GM12878 (cell line): ENCODE measurements around the gene CAPN15. TPM values are rescaled to one million over a fixed set of nuclear protein-coding genes. Genes with fewer than 3 reads are reported as not detected.

Experiments used
- microRNA-seq: library from miRNA; unstranded; fragments of <30 nt; microRNA quantifications from one replicate; pipeline ENCODE4, GENCODE V29; 2018
- polyA plus RNA-seq, 11 experiments: library from polyadenylated mRNA; depleted of rRNA in 4 of 11; unstranded in 6 of 11; stranded (reverse) in 5 of 11; fragments of >200 nt; fragmentation: Nextera tagmentation in 4 of 11; fragmentation: Illumina TruSeq in 1 of 11; extraction: Ambion mirVana in 4 of 11; extraction: Trizol in 1 of 11; gene quantifications; 1 replicate in 1 of 11; 2 replicates in 10 of 11; pipeline versions ENCODE4 v1.2.1 to v1.2.3, GENCODE V29; 2011 to 2016; ENCODE audit warnings: inconsistent platforms in 2 of 11, missing spikeins in 2 of 11, low read depth in 1 of 11
- small RNA-seq: library from RNA; depleted of rRNA; stranded (forward); fragments of <200 nt; gene quantifications from one replicate; pipeline ENCODE3, GENCODE V24; 2014
- total RNA-seq, 4 experiments: library from RNA; depleted of rRNA in 3 of 4; stranded (reverse); fragments of >200 nt in 3 of 4; fragmentation: Illumina TruSeq in 1 of 4; extraction: Trizol in 1 of 4; gene quantifications; 2 replicates each; pipeline versions ENCODE4 v1.2.1 to v1.2.3, GENCODE V29; 2013 to 2021

CAPN15 gene
- total and polyA plus RNA-seq, 10 of the 15 experiments (the other 5 are each of a cell fraction or from before 2014, with no cell fraction given): 0.40 to 78.5 (median 8.3) TPM

Small RNAs within 50 kb of the gene (microRNA-seq; reads per million reads assigned to microRNA genes)
- gene MIR3176: 53.1 reads per million, percentile 68 among the genes with 10 or more reads in this experiment
- gene MIR5587: not detected

Small RNAs within 50 kb of the gene (small RNA-seq; reads per million reads assigned to genes)
- 41.1 reads per million, percentile 98 among the genes with 10 or more reads in this experiment for gene MIR3176
- 0.20 reads per million for gene MIR5587
- not detected for gene Z98883.1

Other genes starting within 250 kb of the CAPN15 start
Only the 7 nearest of the 28 such genes appear.
- 11.3 and 11.4 TPM in 2 replicates for gene RAB11FIP3, start 102.1 kb upstream of the CAPN15 start, total RNA-seq (2014; rRNA removed)
- 9.1 and 9.8 TPM in 2 replicates for gene RAB11FIP3, start 102.1 kb upstream of the CAPN15 start, total RNA-seq (2014; rRNA removed; fragmentation: Illumina TruSeq; extraction: Trizol)
- 25.6 and 27.3 TPM in 2 replicates for gene RAB11FIP3, start 102.1 kb upstream of the CAPN15 start, total RNA-seq (2021)
- 5.3 and 6.3 TPM in 2 replicates for gene RAB11FIP3, start 102.1 kb upstream of the CAPN15 start, polyA plus RNA-seq (2011; rRNA removed)
- 3.3 and 9.2 TPM in 2 replicates for gene RAB11FIP3, start 102.1 kb upstream of the CAPN15 start, polyA plus RNA-seq (2014; fragmentation: Illumina TruSeq; extraction: Trizol)
- gene RAB11FIP3, start 102.1 kb upstream of the CAPN15 start, polyA plus RNA-seq (2014; fragmentation: Nextera tagmentation; extraction: Ambion mirVana): 1 to 10 TPM; 1.2 to 1.3 TPM
- 17.1 and 22.4 TPM in 2 replicates for gene RAB11FIP3, start 102.1 kb upstream of the CAPN15 start, polyA plus RNA-seq (2014; rRNA removed)
- 1 to 10 TPM; 1.5 to 1.7 TPM for gene RAB11FIP3, start 102.1 kb upstream of the CAPN15 start, polyA plus RNA-seq (2016; fragmentation: Nextera tagmentation; extraction: Ambion mirVana)
- not detected in 2 replicates for gene PRR35, start 32.7 kb downstream of the CAPN15 start, total RNA-seq (2014; rRNA removed)
- not detected in 2 replicates for gene PRR35, start 32.7 kb downstream of the CAPN15 start, total RNA-seq (2014; rRNA removed; fragmentation: Illumina TruSeq; extraction: Trizol)
- gene PRR35, start 32.7 kb downstream of the CAPN15 start, total RNA-seq (2021): not detected in 2 replicates
- gene PRR35, start 32.7 kb downstream of the CAPN15 start, polyA plus RNA-seq (2011; rRNA removed): not detected in 2 replicates
- not detected in 2 replicates for gene PRR35, start 32.7 kb downstream of the CAPN15 start, polyA plus RNA-seq (2014; fragmentation: Illumina TruSeq; extraction: Trizol)
- gene PRR35, start 32.7 kb downstream of the CAPN15 start, polyA plus RNA-seq (2014; fragmentation: Nextera tagmentation; extraction: Ambion mirVana): not detected
- not detected in 2 replicates for gene PRR35, start 32.7 kb downstream of the CAPN15 start, polyA plus RNA-seq (2014; rRNA removed)
- not detected for gene PRR35, start 32.7 kb downstream of the CAPN15 start, polyA plus RNA-seq (2016; fragmentation: Nextera tagmentation; extraction: Ambion mirVana)
- 1.1 and 1.5 TPM in 2 replicates for gene NHLRC4, start 39.3 kb downstream of the CAPN15 start, total RNA-seq (2014; rRNA removed)
- gene NHLRC4, start 39.3 kb downstream of the CAPN15 start, total RNA-seq (2014; rRNA removed; fragmentation: Illumina TruSeq; extraction: Trizol): 0.13 and 0.18 TPM in 2 replicates
- gene NHLRC4, start 39.3 kb downstream of the CAPN15 start, total RNA-seq (2021): 0.67 and 0.72 TPM in 2 replicates
- 0.35 and 0.57 TPM in 2 replicates for gene NHLRC4, start 39.3 kb downstream of the CAPN15 start, polyA plus RNA-seq (2011; rRNA removed)
- gene NHLRC4, start 39.3 kb downstream of the CAPN15 start, polyA plus RNA-seq (2014; fragmentation: Illumina TruSeq; extraction: Trizol): 0.07 TPM in 1 of 2 replicates, not detected in the other
- gene NHLRC4, start 39.3 kb downstream of the CAPN15 start, polyA plus RNA-seq (2014; fragmentation: Nextera tagmentation; extraction: Ambion mirVana): not detected
- gene NHLRC4, start 39.3 kb downstream of the CAPN15 start, polyA plus RNA-seq (2014; rRNA removed): 0.97 and 1.1 TPM in 2 replicates
- gene NHLRC4, start 39.3 kb downstream of the CAPN15 start, polyA plus RNA-seq (2016; fragmentation: Nextera tagmentation; extraction: Ambion mirVana): under 1 TPM in 1 of 2 experiments, not detected in 1; 0.52 TPM
- 15.5 and 17.5 TPM in 2 replicates for gene PIGQ, start 42.3 kb downstream of the CAPN15 start, total RNA-seq (2014; rRNA removed)
- gene PIGQ, start 42.3 kb downstream of the CAPN15 start, total RNA-seq (2014; rRNA removed; fragmentation: Illumina TruSeq; extraction: Trizol): 4.5 and 5.5 TPM in 2 replicates
- gene PIGQ, start 42.3 kb downstream of the CAPN15 start, total RNA-seq (2021): 24.0 and 31.3 TPM in 2 replicates
- 2.0 and 5.7 TPM in 2 replicates for gene PIGQ, start 42.3 kb downstream of the CAPN15 start, polyA plus RNA-seq (2011; rRNA removed)
- 1.9 and 4.4 TPM in 2 replicates for gene PIGQ, start 42.3 kb downstream of the CAPN15 start, polyA plus RNA-seq (2014; fragmentation: Illumina TruSeq; extraction: Trizol)
- gene PIGQ, start 42.3 kb downstream of the CAPN15 start, polyA plus RNA-seq (2014; fragmentation: Nextera tagmentation; extraction: Ambion mirVana): 1 to 10 TPM in 1 of 2 experiments, not detected in 1; 1.8 TPM
- gene PIGQ, start 42.3 kb downstream of the CAPN15 start, polyA plus RNA-seq (2014; rRNA removed): 26.6 and 28.5 TPM in 2 replicates
- 10 to 100 TPM; 25.6 to 30.7 TPM for gene PIGQ, start 42.3 kb downstream of the CAPN15 start, polyA plus RNA-seq (2016; fragmentation: Nextera tagmentation; extraction: Ambion mirVana)
- 10.2 and 10.6 TPM in 2 replicates for gene RAB40C, start 62.4 kb downstream of the CAPN15 start, total RNA-seq (2014; rRNA removed)
- gene RAB40C, start 62.4 kb downstream of the CAPN15 start, total RNA-seq (2014; rRNA removed; fragmentation: Illumina TruSeq; extraction: Trizol): 1.8 and 3.3 TPM in 2 replicates
- gene RAB40C, start 62.4 kb downstream of the CAPN15 start, total RNA-seq (2021): 10.0 and 11.8 TPM in 2 replicates
- 2.1 and 3.9 TPM in 2 replicates for gene RAB40C, start 62.4 kb downstream of the CAPN15 start, polyA plus RNA-seq (2011; rRNA removed)
- 2.0 TPM in 1 of 2 replicates, not detected in the other for gene RAB40C, start 62.4 kb downstream of the CAPN15 start, polyA plus RNA-seq (2014; fragmentation: Illumina TruSeq; extraction: Trizol)
- under 1 TPM; 0.06 to 0.35 TPM for gene RAB40C, start 62.4 kb downstream of the CAPN15 start, polyA plus RNA-seq (2014; fragmentation: Nextera tagmentation; extraction: Ambion mirVana)
- 12.8 and 14.3 TPM in 2 replicates for gene RAB40C, start 62.4 kb downstream of the CAPN15 start, polyA plus RNA-seq (2014; rRNA removed)
- 1 to 10 TPM; 5.2 to 6.9 TPM for gene RAB40C, start 62.4 kb downstream of the CAPN15 start, polyA plus RNA-seq (2016; fragmentation: Nextera tagmentation; extraction: Ambion mirVana)
- gene WFIKKN1, start 103.3 kb downstream of the CAPN15 start, total RNA-seq (2014; rRNA removed): 0.06 and 0.11 TPM in 2 replicates
- 0.04 TPM in 1 of 2 replicates, not detected in the other for gene WFIKKN1, start 103.3 kb downstream of the CAPN15 start, total RNA-seq (2014; rRNA removed; fragmentation: Illumina TruSeq; extraction: Trizol)
- 0.27 and 0.41 TPM in 2 replicates for gene WFIKKN1, start 103.3 kb downstream of the CAPN15 start, total RNA-seq (2021)
- 0.01 and 0.03 TPM in 2 replicates for gene WFIKKN1, start 103.3 kb downstream of the CAPN15 start, polyA plus RNA-seq (2011; rRNA removed)
- 0.01 TPM in 1 of 2 replicates, not detected in the other for gene WFIKKN1, start 103.3 kb downstream of the CAPN15 start, polyA plus RNA-seq (2014; fragmentation: Illumina TruSeq; extraction: Trizol)
- not detected for gene WFIKKN1, start 103.3 kb downstream of the CAPN15 start, polyA plus RNA-seq (2014; fragmentation: Nextera tagmentation; extraction: Ambion mirVana)
- gene WFIKKN1, start 103.3 kb downstream of the CAPN15 start, polyA plus RNA-seq (2014; rRNA removed): 0.15 and 0.62 TPM in 2 replicates
- gene WFIKKN1, start 103.3 kb downstream of the CAPN15 start, polyA plus RNA-seq (2016; fragmentation: Nextera tagmentation; extraction: Ambion mirVana): under 1 TPM; 0.05 to 0.19 TPM
- 107 and 116 TPM in 2 replicates for gene METTL26, start 108.6 kb downstream of the CAPN15 start, total RNA-seq (2014; rRNA removed)
- 31.9 and 36.2 TPM in 2 replicates for gene METTL26, start 108.6 kb downstream of the CAPN15 start, total RNA-seq (2014; rRNA removed; fragmentation: Illumina TruSeq; extraction: Trizol)
- 94.0 and 97.0 TPM in 2 replicates for gene METTL26, start 108.6 kb downstream of the CAPN15 start, total RNA-seq (2021)
- gene METTL26, start 108.6 kb downstream of the CAPN15 start, polyA plus RNA-seq (2011; rRNA removed): 33.7 and 61.6 TPM in 2 replicates
- 14.0 and 25.0 TPM in 2 replicates for gene METTL26, start 108.6 kb downstream of the CAPN15 start, polyA plus RNA-seq (2014; fragmentation: Illumina TruSeq; extraction: Trizol)
- 10 to 100 TPM in 1 of 2 experiments, 1 to 10 TPM in 1; 5.4 to 12.0 TPM for gene METTL26, start 108.6 kb downstream of the CAPN15 start, polyA plus RNA-seq (2014; fragmentation: Nextera tagmentation; extraction: Ambion mirVana)
- 163 and 172 TPM in 2 replicates for gene METTL26, start 108.6 kb downstream of the CAPN15 start, polyA plus RNA-seq (2014; rRNA removed)
- gene METTL26, start 108.6 kb downstream of the CAPN15 start, polyA plus RNA-seq (2016; fragmentation: Nextera tagmentation; extraction: Ambion mirVana): 100 to 1,000 TPM; 140 to 155 TPM